Activated CD4-positive, alpha-beta T cell treated with anti-CD3 and anti-CD28 coated beads, Interleukin-2, amount 50 U/mL, for 16 hours (primary cell): Measurements from ENCODE around the gene ZNRD2.
"Not testable (repeated sequence)": the region's sequence is repeated elsewhere in the genome, so short reads cannot be mapped to it uniquely, and the experiment has no call there.

Experiments
- DNase-seq: peaks from one replicate; pipeline ENCODE4 v3.0.0-alpha.2; 2020

The ZNRD2 gene

DNA sequence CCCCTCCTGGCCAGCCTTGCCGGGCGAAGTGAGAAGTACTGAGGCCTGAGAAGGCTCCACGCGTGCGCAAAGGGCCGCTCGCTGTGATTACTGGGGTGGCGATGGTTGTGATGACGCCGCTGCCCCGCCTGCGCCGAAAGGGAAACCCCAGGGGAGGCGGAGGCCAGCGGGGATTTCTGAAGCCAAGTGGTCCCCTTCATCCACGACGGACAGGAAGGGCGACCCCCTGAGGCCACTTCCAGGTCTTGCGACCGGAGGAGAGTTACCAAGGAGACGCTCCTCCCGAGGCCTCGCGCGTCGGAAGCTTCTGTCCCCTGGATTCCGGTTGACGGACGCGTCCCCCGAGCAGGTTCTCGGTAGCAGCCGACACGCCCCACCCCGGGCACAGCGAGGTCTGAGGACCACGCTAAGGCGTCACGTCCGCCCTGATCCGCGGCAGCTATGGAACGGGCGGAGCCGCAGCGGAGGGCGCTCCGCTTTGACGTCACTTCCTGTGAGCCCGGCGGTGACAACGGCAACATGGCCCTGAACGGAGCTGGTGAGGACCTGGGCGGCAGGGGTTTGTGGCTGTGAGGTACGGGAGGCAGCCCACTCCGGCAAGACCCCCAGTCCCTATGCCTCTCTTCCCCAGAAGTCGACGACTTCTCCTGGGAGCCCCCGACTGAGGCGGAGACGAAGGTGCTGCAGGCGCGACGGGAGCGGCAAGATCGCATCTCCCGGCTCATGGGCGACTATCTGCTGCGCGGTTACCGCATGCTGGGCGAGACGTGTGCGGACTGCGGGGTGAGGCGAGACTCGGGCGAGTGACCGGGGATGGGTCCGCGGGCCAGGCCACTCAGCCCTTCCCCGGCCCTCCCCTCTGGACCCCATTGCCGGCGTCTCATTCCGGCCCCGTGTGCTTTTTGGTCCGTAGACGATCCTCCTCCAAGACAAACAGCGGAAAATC, at the start of gene ZNRD2:
Gene ZNRD2, plus strand, starts transcription at position 505 of the 946 bp plus-strand sequence. Its CDS starts 15 bp downstream, at position 520.
- DNase-seq: peak; percentile 99

DNA sequence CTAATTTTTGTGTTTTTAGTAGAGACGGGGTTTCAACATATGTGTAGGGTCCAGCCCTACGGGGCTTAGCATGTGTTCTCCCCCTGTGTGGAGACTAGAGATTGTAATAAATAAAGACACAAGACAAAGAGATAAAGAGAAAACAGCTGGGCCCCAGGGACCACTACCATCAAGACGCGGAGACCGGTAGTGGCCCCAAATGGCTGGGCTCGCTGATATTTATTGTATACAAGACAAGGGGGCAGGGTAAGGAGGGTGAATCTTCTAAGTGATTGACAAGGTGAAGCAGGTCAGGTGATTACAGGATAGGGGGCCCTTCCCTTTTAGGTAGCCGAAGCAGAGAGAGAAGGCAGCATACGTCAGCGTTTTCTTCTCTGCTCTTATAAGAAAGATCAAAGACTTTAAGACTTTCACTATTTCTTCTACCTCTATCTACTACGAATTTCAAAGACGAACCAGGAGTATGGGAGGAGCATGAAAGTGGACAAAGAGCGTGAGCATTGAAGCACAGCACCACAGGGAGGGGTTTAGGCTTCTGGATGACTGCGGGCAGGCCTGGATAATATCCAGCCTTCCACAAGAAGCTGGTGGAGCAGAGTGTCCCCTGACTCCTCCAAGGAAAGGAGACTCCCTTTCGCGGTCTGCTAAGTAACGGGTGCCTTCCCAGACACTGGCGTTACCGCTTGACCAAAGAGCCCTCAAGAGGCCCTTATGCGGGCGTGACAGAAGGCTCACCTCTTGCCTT, 48.3 kb upstream of the ZNRD2 start:
- not testable (repeated sequence) for DNase-seq

DNA sequence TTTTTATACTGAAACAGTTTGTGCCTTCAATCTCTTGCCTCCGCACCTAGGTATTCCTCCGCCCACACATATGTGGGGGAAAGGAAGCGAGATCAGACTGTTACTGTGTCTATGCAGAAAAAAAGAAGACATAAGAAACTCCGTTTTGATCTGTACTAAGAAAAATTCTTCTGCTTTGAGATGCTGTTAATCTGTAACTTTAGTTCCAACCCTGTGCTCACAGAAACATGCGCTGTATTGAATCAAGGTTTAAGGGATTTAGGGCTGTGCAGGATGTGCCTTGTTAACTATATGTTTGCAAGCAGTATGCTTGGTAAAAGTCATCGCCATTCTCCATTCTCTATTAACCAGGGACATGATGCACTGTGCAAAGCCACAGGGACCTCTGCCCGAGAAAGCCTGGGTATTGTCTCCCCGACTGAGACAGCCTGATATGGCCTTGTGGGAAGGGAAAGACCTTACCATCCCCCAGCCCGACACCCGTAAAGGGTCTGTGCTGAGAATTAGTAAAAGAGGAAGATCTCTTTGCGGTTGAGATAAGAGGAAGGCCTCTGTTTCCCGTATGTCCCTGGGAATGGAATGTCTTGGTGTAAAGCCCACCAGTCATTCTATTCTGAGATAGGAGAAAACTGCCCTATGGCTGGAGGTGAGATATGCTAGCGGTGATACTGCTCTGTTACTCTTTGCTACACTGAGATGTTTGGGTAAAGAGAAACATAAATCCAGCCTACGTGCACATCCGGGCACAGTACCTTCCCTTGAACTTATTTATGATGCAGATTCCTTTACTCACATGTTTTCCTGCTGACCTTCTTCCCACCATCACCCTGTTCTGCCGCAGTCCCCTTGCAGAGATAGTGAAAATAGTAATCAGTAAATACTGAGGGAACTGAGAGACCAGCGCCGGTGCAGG, 47.3 kb upstream of the ZNRD2 start:
- peak; percentile 20 for DNase-seq

GRCh38 chr11:65523631-65523968, 46.7 kb upstream of the ZNRD2 start:
- not testable (repeated sequence) for DNase-seq

DNA sequence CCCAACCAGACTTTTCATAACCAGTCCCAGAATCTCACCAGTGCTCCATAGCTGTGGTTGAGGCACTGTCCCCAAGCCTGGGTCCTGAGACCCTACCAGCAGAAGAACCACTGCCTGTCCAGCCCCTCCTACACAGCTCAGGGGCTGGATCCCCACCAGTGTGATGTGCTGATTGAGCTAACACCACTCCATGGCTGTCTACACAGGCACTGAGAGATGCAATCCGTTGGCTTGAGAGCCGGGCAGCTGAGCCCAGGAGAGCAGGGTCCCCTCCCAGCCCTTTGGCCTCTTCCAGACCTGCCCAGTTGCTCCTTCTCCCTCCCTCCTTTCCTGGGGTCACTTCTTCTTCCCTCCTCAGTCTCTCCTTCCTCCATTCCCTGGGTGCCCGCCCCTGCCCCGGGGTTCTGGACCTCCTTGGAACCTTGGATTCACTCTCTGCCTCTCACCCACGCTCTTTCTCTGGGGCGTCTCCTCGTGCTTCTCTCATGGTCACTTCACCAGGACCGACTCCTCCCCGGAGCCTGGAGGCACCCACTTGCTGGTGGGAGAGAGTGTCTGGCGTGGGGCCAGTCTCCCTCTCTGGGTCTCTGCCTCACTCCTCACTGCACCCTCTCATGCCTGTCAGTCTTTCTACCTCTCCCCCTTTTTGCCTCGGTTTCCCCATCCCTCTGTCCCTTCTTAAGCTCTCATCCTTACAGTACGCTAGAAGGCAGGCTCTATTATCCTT, 46.1 kb upstream of the ZNRD2 start:
- no peak for DNase-seq

GRCh38 chr11:65524741-65525545, 45.3 kb upstream of the ZNRD2 start, which contains the start of gene SCYL1:
SCYL1 (plus strand) TSS chr11:65525083; CDS start chr11:65525154, 71 bp downstream.
- peak; percentile 81 for DNase-seq

GRCh38 chr11:65525546-65526480, 44.5 kb upstream of the ZNRD2 start:
- DNase-seq: no peak

DNA sequence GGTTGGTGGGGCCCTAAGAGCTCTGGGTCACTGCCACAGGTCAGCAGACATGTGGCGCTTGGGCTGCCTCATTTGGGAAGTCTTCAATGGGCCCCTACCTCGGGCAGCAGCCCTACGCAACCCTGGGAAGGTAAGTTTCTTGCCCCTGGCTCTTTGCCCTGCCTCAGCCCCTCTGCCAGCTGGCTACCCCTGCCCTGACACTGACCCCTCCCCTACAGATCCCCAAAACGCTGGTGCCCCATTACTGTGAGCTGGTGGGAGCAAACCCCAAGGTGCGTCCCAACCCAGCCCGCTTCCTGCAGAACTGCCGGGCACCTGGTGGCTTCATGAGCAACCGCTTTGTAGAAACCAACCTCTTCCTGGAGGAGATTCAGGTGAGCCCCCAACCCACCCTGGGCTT, 43.5 kb upstream of the ZNRD2 start:
- no peak for DNase-seq

GRCh38 chr11:65528819-65529350, 41.4 kb upstream of the ZNRD2 start:
- DNase-seq: no peak

- DNase-seq: no peak
These were observed 40.7 kb upstream of the ZNRD2 start for GRCh38 chr11:65529475-65530156.

- peak; percentile 33 for DNase-seq
These were observed 40.1 kb upstream of the ZNRD2 start for GRCh38 chr11:65530157-65530496.

DNA sequence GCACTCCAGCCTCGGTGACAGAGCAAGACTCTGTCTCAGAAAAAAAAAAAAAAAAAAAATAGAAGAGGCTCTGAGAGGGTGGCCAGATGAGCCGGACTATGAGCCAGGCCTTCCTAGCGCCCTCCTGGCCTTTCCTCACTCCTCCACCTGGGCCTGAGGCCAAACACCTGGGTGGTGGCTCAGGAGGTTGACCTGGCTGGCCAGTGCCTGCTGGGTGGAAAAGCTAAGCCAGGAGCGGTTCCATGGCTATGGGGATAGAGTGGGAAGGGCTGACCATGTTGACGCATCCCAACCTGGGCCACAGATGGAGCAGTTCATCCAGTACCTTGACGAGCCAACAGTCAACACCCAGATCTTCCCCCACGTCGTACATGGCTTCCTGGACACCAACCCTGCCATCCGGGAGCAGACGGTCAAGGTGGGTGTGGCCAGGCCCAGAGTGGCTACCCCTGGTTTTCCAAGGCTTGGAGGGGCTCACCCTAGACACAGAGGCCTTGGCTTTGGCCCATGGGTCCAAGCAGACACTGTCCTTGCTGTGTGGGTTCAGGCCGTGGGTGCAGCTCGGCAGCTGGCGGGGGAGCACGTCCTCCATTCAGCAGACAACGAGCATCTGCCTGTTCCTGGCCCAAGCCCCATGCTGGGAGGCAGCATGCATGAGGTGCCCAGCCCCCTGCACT, 37.8 kb upstream of the ZNRD2 start:
- DNase-seq: no peak

GRCh38 chr11:65535102-65535501, 35.2 kb upstream of the ZNRD2 start:
- DNase-seq: no peak

DNA sequence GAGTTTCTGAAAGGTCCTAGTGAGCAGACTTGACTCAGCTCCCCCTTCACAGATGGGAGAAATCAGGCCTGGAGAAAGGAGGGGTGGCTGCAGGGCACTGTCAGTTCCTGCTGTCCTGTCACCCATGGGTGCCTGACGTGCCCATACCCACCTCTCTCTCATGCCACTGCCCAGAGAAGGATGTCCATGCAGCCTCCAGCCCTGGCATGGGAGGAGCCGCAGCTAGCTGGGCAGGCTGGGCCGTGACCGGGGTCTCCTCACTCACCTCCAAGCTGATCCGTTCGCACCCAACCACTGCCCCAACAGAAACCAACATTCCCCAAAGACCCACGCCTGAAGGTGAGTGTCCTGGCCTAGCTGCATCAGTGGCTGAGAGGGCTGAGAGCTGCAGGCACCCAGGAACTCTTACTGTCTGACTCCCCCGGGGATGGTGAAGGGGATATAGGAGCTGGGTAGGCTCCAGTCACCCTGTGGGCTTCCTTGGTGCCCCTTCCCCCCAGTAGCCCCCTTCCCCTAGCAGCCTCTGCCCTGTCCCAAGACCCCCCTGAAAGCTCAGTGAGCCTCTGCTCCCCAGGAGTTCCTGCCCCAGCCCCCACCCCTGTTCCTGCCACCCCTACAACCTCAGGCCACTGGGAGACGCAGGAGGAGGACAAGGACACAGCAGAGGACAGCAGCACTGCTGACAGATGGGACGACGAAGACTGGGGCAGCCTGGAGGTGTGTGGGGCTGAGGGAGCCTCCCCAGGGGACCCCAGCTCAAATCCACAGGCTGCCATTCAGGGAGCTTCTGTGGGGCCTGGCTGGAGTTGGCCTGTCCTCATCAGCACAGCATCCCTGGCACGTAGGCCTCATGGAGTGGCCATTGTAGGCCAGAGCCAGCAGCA, 33.6 kb upstream of the ZNRD2 start:
- no peak for DNase-seq

GRCh38 chr11:65537296-65537597, 33.0 kb upstream of the ZNRD2 start:
- DNase-seq: no peak

- no peak for DNase-seq
These were observed 32.6 kb upstream of the ZNRD2 start for GRCh38 chr11:65537620-65538231.

DNA sequence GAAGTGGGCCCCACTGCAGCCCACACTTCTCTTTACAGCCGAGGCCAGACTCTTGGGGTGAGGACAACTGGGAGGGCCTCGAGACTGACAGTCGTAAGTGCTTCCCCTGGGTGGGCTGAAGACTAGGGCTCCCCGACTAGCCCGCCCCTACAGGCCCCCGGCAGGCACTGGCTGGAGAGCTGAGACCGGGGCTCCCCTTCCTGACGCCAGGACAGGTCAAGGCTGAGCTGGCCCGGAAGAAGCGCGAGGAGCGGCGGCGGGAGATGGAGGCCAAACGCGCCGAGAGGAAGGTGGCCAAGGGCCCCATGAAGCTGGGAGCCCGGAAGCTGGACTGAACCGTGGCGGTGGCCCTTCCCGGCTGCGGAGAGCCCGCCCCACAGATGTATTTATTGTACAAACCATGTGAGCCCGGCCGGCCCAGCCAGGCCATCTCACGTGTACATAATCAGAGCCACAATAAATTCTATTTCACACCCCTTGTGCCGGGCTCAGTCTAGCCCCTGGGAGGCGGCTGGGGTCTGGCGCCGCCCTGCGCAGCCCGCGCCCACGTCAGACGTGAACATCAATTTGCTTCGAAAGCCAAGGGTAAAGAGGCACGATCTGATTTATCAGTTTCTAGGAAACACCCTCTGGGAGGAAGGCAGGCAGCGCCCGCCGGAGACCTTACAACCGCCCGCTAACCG, 31.9 kb upstream of the ZNRD2 start:
- no peak for DNase-seq
